Measurements from ENCODE around the gene RHEX.

DNA sequence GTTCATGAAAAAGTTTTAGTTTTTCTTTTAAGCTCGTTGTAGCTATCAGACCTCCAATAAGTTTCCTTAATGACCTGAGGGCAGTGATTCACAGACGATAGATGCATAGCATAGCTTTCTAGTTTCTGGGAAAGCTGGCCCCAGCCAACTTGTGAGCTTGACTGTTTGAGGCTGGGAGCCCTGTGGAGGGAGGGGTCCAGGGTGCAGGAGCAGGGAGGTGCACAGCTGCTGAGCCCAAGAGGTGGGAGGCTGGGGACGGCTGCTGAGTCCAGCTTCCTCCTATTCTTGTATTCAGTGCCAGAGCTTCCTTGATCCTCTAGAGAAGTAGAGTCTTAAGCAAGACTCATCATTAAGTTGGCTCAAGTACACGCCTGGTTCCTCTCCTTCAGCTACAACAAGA lies 75.2 kb downstream of the RHEX start:
- TF ChIP-seq, protein P1, sequence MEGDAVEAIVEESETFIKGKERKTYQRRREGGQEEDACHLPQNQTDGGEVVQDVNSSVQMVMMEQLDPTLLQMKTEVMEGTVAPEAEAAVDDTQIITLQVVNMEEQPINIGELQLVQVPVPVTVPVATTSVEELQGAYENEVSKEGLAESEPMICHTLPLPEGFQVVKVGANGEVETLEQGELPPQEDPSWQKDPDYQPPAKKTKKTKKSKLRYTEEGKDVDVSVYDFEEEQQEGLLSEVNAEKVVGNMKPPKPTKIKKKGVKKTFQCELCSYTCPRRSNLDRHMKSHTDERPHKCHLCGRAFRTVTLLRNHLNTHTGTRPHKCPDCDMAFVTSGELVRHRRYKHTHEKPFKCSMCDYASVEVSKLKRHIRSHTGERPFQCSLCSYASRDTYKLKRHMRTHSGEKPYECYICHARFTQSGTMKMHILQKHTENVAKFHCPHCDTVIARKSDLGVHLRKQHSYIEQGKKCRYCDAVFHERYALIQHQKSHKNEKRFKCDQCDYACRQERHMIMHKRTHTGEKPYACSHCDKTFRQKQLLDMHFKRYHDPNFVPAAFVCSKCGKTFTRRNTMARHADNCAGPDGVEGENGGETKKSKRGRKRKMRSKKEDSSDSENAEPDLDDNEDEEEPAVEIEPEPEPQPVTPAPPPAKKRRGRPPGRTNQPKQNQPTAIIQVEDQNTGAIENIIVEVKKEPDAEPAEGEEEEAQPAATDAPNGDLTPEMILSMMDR (IDR thresholded peaks at IDR 0.05): no peak
- no peak for TF ChIP-seq POLR2A (IDR thresholded peaks at IDR 0.05)

All from lower leg skin (tissue), 3 donors.